Panc1 (cell line): ENCODE data around the gene ROBO1. TPM values are rescaled to one million over a fixed set of nuclear protein-coding genes. Genes with fewer than 3 reads are reported as not detected.

Experiments
- ATAC-seq: fragments of 200-7000 bp; cut with Tn5 transposase; 2 replicates; pipeline ENCODE4 v1.9.1; 2020; ENCODE audit warnings: mild to moderate bottlenecking, moderate library complexity
- BruUV-seq: library from RNA; stranded (reverse); fragments of 400-500 nt; replicated peaks from 2 replicates; lab custom pipeline; 2021; lab: Mats Ljungman, UMichigan
- CTCF ChIA-PET: fragments of 300-600 bp; sonication (Branson Sonifier 250); formaldehyde crosslinking; loops from one replicate; lab custom pipeline; 2022; ENCODE audit warnings: antibody characterized with exemption; lab: Charles Lee
- POLR2A ChIA-PET: fragments of 300-600 bp; sonication (Branson Sonifier 250); formaldehyde crosslinking; loops from one replicate; lab custom pipeline; 2022; ENCODE audit warnings: antibody characterized with exemption; lab: Charles Lee
- DNase-seq: peaks from one replicate; pipeline ENCODE4 v3.0.0-alpha.2; 2010; ENCODE audit warnings: low read depth, low spot score
- H3K27ac ChIP-seq: 2 replicates; pipeline ENCODE4 v1.5.1; 2011; ENCODE audit warnings: mild to moderate bottlenecking, low read length, inconsistent platforms
- H3K27me3 ChIP-seq: fragments of 200-500 bp; sonication (Bioruptor generic); 2 replicates; pipeline ENCODE4 v1.6.0; 2014; ENCODE audit warnings: low read length, inconsistent platforms; ENCODE audit not compliant: control insufficient read depth, insufficient read depth
- H3K36me3 ChIP-seq: fragments of 200-500 bp; sonication (Bioruptor generic); 2 replicates; pipeline ENCODE4 v1.5.1; 2014; ENCODE audit warnings: inconsistent platforms, mild to moderate bottlenecking, low read length, moderate library complexity; ENCODE audit not compliant: control insufficient read depth, insufficient read depth
- H3K4me1 ChIP-seq: 2 replicates; pipeline ENCODE4 v1.5.1; 2011; ENCODE audit warnings: inconsistent platforms, mild to moderate bottlenecking, low read length, moderate library complexity; ENCODE audit not compliant: control insufficient read depth, insufficient read depth
- H3K4me3 ChIP-seq, 2 experiments: 2 replicates each; pipeline ENCODE4 v1.5.1; 2011 to 2012; ENCODE audit warnings: low read depth in 2 of 2, low read length in 2 of 2, mild to moderate bottlenecking in 2 of 2, inconsistent platforms in 1 of 2, moderate library complexity in 1 of 2
- H3K9me3 ChIP-seq: fragments of 200-500 bp; sonication (Bioruptor generic); 2 replicates; pipeline ENCODE4 v1.5.1; 2014; ENCODE audit warnings: low read depth, mild to moderate bottlenecking, inconsistent platforms, low read length, moderate library complexity; ENCODE audit not compliant: control insufficient read depth, insufficient read depth
- POLR2AphosphoS5 ChIP-seq: IDR thresholded peaks from 2 replicates; pipeline ENCODE4 v1.6.1; 2012; ENCODE audit warnings: mild to moderate bottlenecking, low read depth, low read length, moderate library complexity
- SIN3A ChIP-seq: IDR thresholded peaks from 2 replicates; pipeline ENCODE4 v1.6.1; 2012; ENCODE audit warnings: low read depth, mild to moderate bottlenecking, low read length, moderate library complexity, borderline replicate concordance; ENCODE audit not compliant: insufficient read depth
- TCF7L2 ChIP-seq: IDR thresholded peaks from 2 replicates; pipeline ENCODE4 v1.6.1; 2011; ENCODE audit warnings: mild to moderate bottlenecking, low read depth, low read length, inconsistent platforms
- in situ Hi-C: cut with HindIII; loops from 2 replicates; pipeline ENCODE4 v1.10.0; 2016; ENCODE audit warnings: low sequenced_read_pairs, low pct_unique_long_range_greater_than_20kb
- intact Hi-C: fragments of 100-400 bp; cut with micrococcal nuclease; formaldehyde crosslinking; loops from one replicate; pipeline ENCODE4 v1.10.0; 2022; ENCODE audit not compliant: unreplicated experiment
- total RNA-seq: library from RNA; stranded (reverse); gene quantifications from one replicate; pipeline ENCODE4 v1.2.1, GENCODE V29; 2021; ENCODE audit not compliant: unreplicated experiment
- TF ChIP-seq, protein P1 (sequence below), 2 experiments: IDR thresholded peaks; 2 replicates each; pipeline ENCODE4 v1.6.1; 2011 to 2012; ENCODE audit warnings: low read depth in 2 of 2, control low read depth in 1 of 2, low read length in 1 of 2, mild to moderate bottlenecking in 1 of 2, moderate library complexity in 1 of 2; ENCODE audit not compliant: insufficient read depth in 1 of 2
- TF ChIP-seq, protein P2 (sequence below): fragments of 450-650 bp; IDR thresholded peaks from 2 replicates; pipeline ENCODE4 v1.5.1; 2017; ENCODE audit warnings: mild to moderate bottlenecking

The ROBO1 gene
- total RNA-seq, 1 experiment from 2014 or later, result 61.6 TPM

DNA sequence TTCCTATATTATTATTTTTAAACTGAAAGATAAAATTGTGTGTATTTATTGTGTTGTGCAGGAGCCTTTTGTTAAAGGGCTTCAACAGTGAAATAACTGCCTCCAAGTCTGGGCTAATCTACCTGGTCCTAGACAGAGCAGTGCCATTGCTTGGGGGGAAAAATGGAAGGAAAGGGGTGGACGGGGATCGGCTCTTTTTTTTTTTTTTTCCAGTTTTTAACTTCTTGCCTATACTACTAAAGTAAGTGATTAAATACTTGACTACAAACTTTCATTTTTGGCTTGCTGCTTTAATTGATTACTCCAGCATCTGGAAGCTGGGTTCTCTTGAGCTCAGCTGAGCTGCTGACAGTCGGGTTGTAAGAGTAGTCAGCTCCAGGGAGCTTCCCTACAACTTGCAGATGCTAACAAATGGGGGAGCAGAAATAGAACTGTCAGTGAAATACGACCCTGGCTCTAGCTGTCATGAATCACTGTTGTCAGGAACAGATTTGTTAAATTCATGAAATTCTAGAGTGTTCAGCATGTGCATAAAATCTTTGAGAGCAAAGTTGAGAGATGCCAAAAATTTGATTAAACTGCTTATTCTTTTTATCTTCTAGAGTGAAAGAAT, 276.7 kb downstream of the ROBO1 start:
- BruUV-seq, result no TSS peak
- H3K27ac ChIP-seq, result no peak overlapping the region
- ChIA-PET POLR2A (no interaction called here), CTCF (no interaction called here)
- H3K4me1 ChIP-seq, result no peaks in the 10 kb centered on the region
- no peak overlapping the region for H3K4me3 ChIP-seq
- in situ Hi-C loops, result no loop called here
- intact Hi-C loops, result loop anchor here (10.0 kb wide), 1 partner anchor 406 kb away; no protein-coding TSS in a partner anchor
- ATAC-seq (no peak), DNase-seq (no peak)
- no peaks in the 10 kb centered on the region for H3K36me3 ChIP-seq
- H3K27me3 ChIP-seq, result no peaks in the 10 kb centered on the region
- TF ChIP-seq, protein P1, sequence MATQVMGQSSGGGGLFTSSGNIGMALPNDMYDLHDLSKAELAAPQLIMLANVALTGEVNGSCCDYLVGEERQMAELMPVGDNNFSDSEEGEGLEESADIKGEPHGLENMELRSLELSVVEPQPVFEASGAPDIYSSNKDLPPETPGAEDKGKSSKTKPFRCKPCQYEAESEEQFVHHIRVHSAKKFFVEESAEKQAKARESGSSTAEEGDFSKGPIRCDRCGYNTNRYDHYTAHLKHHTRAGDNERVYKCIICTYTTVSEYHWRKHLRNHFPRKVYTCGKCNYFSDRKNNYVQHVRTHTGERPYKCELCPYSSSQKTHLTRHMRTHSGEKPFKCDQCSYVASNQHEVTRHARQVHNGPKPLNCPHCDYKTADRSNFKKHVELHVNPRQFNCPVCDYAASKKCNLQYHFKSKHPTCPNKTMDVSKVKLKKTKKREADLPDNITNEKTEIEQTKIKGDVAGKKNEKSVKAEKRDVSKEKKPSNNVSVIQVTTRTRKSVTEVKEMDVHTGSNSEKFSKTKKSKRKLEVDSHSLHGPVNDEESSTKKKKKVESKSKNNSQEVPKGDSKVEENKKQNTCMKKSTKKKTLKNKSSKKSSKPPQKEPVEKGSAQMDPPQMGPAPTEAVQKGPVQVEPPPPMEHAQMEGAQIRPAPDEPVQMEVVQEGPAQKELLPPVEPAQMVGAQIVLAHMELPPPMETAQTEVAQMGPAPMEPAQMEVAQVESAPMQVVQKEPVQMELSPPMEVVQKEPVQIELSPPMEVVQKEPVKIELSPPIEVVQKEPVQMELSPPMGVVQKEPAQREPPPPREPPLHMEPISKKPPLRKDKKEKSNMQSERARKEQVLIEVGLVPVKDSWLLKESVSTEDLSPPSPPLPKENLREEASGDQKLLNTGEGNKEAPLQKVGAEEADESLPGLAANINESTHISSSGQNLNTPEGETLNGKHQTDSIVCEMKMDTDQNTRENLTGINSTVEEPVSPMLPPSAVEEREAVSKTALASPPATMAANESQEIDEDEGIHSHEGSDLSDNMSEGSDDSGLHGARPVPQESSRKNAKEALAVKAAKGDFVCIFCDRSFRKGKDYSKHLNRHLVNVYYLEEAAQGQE (IDR thresholded peaks at IDR 0.05; ENCODE audit: insufficient read depth in 1 of 2, low read depth in 2 of 2, low read length in 1 of 2), result no peak
- TF ChIP-seq, protein P2, sequence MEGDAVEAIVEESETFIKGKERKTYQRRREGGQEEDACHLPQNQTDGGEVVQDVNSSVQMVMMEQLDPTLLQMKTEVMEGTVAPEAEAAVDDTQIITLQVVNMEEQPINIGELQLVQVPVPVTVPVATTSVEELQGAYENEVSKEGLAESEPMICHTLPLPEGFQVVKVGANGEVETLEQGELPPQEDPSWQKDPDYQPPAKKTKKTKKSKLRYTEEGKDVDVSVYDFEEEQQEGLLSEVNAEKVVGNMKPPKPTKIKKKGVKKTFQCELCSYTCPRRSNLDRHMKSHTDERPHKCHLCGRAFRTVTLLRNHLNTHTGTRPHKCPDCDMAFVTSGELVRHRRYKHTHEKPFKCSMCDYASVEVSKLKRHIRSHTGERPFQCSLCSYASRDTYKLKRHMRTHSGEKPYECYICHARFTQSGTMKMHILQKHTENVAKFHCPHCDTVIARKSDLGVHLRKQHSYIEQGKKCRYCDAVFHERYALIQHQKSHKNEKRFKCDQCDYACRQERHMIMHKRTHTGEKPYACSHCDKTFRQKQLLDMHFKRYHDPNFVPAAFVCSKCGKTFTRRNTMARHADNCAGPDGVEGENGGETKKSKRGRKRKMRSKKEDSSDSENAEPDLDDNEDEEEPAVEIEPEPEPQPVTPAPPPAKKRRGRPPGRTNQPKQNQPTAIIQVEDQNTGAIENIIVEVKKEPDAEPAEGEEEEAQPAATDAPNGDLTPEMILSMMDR, result no peak
- no peak for TF ChIP-seq POLR2AphosphoS5
- no peak for TF ChIP-seq SIN3A
- no peak for TF ChIP-seq TCF7L2
- no peaks in the 10 kb centered on the region for H3K9me3 ChIP-seq

DNA sequence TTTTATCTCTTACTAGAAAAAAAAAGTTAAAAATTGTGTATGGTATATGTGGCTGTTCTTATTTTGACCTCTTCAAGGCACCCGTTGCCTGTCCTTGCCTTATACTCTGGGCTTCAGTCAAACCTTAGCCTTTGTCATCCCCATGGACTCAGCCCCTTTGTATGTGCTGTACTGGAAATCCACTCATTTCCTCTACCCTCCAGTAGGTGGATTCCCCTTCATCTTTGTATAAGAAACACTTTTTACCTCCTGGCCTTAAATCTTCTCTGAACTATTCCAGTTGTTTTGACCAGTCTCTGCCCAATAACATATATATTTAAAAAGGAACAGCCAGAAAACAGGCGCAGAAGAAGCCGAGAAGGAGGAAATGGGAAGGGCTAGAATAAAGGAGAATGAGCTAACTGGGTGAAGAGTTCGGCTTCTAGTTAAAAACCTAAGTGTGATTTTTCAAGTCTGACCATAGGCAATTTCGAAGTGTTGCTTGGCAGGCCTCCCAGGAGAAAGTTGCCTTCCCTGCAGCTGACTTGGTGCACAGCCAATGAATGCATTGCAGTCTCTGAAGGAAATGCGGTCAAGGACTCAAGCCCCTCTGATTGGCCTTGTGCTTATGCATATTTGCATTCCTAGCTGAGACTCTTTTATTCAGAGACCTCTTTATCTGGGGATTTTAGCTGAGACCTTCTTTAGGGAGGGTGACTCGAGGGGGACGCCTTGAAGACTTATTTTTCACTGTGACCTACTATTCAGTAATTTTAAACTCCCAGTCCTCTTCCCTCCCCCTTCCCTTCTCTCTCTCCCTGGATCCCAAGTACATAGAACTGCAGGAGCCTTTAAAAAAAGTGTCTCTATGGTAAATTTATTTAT, 277.4 kb downstream of the ROBO1 start:
- no TSS peak for BruUV-seq
- Histone ChIP-seq H3K36me3 (no peaks in the 10 kb centered on the region), H3K9me3 (no peaks in the 10 kb centered on the region), H3K4me3 (no peak overlapping the region), H3K4me1 (no peaks in the 10 kb centered on the region), H3K27ac (no peak overlapping the region), H3K27me3 (no peaks in the 10 kb centered on the region)
- intact Hi-C loops, result loop anchor here (10.0 kb wide), 1 partner anchor 406 kb away; no protein-coding TSS in a partner anchor
- CTCF ChIA-PET, result interaction anchor here (0.7 kb wide), 1 partner anchor 500 kb away, joined by 5 read pairs; no protein-coding TSS in a partner anchor
- DNase-seq (no peak), ATAC-seq (no peak)
- in situ Hi-C loops, result no loop called here
- POLR2A ChIA-PET, result no interaction called here
- TF ChIP-seq SIN3A, result no peak
- TF ChIP-seq, protein P1 (IDR thresholded peaks at IDR 0.05; ENCODE audit: insufficient read depth in 1 of 2, low read depth in 2 of 2, low read length in 1 of 2), result no peak
- TF ChIP-seq POLR2AphosphoS5, result no peak
- TF ChIP-seq, protein P2, result peak; percentile 15; the same call in 1 of the 2 replicates
- no peak for TF ChIP-seq TCF7L2
